ENCODE results near the gene CDC23.
"Not testable (repeated sequence)": the region's sequence is repeated elsewhere in the genome, so short reads cannot be mapped to it uniquely, and the experiment has no call there.

Gene CDC23

DNA sequence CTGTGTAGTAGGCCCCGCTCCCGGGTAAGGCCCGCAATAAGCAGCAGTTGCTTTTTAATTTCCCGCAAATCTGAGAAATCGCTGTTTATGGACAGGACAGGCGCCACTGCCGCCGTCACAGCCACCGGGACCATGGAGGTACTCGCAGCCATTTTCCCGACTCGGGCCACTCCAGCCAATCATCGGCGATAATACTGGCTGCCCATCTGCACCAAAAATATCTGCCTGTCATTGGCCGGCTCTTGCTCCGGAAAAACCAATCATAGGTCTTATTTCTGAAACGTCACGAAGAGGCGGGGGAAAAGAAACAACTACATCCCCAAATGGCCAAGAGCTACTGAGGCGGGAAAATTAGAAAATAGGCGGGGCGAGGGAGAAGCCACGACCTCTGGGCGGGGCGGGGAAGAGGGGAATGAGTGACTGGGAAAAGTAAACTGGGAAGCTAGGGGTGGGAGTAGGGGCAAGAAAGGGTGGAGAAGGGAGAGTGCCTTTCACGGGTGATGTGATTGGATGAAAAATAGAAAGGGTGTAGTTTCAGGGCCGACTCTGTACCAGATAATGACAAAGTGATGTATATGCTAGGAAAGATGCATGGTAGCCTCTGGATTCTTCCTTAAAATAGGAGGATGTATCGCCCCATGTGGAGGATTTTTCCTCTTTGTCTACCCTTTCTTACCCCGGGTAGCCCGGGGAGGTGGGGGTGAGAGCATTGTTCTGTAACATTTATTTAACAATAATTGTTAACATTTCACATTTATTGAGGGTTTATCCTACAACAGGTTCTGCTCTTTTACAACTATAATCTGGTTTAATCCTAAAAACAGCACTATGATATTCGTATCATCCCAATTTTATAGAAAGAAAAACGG lies at the start of gene CDC23:
CDC23 (minus strand) TSS at position 163 of the 869 bp plus-strand sequence; CDS start at position 152, 11 bp downstream.
- DNase-seq = peak; percentile 42

GRCh38 chr5:138258704-138259292 lies 45.7 kb upstream of the CDC23 start:
- no peak for DNase-seq

DNA sequence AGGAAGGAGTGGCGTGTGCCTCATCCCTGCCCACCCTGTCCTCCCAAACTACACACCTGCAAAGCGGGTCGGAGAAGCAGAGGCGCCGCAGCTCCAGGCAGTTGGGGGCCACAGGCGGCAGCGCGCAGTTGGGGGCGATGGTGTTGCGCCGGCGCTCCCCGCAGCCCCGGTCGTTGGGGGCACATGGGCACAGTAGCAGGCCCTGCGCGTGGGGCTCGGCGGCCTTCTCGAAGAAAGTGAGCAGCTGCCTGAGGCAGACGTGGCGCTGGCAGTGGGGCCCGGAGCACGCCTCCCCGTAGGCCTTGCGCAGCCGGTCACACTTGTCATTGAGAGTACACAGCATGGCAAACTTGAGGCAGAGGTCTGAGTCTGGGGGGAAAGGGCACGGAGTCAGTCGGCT lies 44.5 kb upstream of the CDC23 start:
- no peak for DNase-seq

- DNase-seq = no peak
These were observed 39.8 kb upstream of the CDC23 start for GRCh38 chr5:138252944-138253343.

DNA sequence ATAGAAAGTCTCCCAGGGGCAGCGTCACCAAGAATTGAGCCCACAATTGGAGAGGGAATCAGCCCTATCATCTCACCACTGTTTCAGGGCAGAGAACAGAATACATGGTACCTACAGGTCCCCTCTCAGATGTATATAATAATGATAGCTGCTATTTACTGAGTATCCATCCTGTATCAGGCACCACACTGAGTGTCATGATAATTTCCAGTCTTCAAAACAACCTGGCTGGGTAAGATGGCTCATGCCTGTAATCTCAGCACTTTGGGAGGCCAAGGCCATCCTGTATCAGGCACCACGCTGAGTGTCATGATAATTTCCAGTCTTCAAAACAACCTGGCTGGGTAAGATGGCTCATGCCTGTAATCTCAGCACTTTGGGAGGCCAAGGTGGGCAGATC lies 34.7 kb upstream of the CDC23 start:
- DNase-seq = not testable (repeated sequence)

- no peak for DNase-seq
These were observed 33.7 kb upstream of the CDC23 start for GRCh38 chr5:138246822-138247221.

GRCh38 chr5:138246334-138246733 lies 33.2 kb upstream of the CDC23 start:
- no peak for DNase-seq

GRCh38 chr5:138245717-138246116 lies 32.6 kb upstream of the CDC23 start:
- DNase-seq = no peak

GRCh38 chr5:138243794-138244193 lies 30.7 kb upstream of the CDC23 start:
- DNase-seq = no peak

DNA sequence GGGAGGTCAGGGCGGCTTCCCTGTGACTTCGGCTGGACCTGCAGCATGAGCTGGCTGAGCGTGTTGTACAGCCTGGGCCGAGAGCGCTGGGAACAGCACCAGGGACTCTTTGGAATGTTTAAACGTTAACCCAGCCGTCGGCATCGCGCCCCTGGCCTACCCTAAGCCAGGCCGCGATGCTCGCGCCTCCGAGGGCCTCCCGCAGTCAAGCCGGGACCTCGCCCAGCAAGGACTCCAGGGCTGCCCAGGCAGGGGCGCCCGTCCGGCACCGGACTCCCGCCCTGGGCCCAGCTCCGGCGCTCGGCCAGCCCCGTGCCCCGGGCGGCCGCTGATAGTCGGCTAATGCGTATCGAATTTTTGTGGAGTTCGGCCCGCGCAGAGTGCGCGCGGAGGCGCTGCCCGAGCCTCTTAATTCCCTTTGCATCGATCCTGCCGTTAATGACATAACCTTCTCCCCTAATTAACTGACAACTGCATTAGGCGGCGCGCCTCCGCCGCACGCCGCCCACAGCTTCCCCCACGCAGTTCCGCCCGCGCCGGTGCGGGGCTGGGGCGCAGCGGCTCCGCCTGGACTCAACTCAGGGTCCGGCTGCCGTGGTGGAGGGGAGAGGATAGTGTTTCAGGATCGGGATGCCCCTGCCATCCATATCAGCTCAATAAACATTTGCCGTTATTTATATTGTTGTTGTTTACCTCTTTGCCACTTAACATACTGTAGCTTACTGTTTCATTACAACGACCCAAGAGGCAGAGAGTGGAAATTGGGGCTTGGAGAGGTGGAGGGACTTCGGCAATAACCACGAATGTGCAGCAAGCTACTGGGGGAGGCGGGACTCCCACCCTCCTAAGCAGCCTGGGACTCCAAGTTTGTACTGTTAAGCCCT lies 28.8 kb upstream of the CDC23 start:
- no peak for DNase-seq

DNA sequence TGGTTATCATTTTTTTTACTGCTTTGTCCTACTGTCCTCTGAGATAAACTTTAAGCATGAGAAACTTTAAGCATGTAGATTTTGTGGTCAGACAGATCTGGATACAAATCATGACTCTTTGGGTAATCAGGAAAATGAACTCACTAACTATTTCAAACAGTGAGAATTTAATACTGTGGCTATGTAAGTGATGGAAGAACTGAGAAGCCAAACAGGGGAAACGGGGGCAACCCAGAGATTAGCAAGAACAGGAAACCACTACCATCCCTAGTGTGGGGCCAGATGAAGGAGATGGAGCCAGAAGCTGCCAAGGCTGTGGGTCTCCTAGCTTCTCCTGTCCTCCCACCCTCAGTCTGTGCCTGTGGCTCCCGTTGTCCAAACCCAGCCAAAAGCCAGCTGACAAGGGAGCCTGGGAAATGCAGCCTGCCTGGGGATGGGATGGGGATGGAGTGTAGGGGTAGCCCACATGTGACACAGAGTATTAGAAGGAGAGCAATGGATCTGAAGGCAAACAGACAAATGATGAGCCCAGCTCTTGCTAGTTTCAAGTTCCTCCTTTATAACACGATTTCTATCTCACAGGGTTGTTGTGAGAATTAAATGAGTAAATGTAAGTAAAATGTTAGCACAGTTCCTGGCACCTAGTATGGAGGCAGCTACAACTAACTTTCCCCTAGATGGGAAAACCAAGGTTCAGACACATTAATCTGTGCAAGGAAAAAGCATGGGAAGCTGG lies 27.7 kb upstream of the CDC23 start:
- DNase-seq = no peak

- DNase-seq = no peak
These were observed 24.9 kb upstream of the CDC23 start for GRCh38 chr5:138238034-138238433.

- no peak for DNase-seq
These were observed 21.5 kb upstream of the CDC23 start for GRCh38 chr5:138234651-138235050.

DNA sequence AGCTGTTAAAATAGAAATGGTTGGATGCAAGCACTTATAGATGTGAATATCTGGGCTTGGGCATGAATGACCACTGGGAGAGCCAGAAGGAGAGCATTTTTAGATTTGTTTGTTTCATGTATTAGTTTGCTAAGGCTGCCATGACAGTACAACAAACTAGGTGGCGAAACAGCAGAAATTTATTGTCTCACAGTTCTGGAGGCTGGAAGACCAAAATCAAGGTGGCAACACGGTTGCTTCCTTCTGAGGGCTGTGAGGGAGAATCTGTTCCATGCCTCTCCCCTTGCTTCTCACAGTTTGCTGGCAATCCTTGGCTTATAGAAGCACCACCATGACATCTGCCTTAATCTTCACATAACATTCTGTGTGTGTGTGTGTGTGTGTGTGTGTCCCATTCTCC lies 20.2 kb upstream of the CDC23 start:
- DNase-seq = no peak

DNA sequence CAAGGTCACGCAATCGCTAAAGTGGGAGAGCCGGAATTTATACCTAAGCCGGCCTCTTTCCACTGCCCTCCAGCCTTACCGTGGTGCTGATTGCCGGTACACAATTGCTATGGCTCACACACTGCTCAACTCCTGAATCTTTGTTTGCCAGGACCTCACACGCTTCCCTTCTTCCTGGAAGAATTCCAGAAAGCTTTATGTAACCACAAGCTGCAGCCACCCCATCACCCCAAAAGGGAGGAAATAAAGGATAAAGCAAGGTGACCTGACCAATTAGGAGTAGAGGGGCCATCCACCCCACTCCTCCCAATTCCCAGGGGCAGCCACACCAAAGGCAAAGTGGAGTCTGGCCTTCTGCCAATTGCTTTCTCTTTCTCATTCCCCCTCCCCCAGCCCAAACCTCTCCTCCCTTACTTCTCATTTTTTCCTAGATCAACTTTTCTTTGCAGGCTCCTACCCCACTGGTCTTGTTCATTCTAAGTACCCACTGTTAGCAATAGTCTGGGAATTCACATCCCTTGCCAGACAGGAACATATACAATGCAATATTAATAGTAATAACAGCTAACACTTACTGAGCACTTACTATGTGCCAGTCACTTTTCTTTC lies 18.0 kb upstream of the CDC23 start:
- DNase-seq = no peak

GRCh38 chr5:138230261-138230660 lies 17.1 kb upstream of the CDC23 start:
- DNase-seq = no peak

GRCh38 chr5:138229387-138229786 lies 16.3 kb upstream of the CDC23 start:
- no peak for DNase-seq

- DNase-seq = no peak
These were observed 13.8 kb upstream of the CDC23 start for GRCh38 chr5:138226910-138227309.

DNA sequence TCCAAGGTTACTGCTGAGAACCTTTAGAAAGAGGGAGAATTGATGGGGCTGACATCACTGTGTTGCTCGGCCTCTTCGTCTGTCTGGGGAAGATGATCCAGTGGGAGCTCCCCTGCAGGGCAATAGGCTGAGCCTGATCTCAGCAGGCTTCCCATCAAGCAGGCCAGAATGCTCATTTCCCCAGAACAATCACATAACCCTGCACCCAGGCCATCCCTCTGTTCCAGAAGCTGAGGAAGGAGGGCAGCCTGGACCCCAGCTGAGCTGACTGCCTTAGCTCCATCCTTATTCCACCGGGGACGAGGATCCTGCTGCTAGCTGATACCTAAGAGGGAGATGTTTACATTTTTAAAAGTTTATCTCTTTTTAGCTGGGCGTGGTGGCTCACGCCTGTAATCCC lies 11.6 kb upstream of the CDC23 start:
- no peak for DNase-seq

GRCh38 chr5:138223532-138223931 lies 10.4 kb upstream of the CDC23 start:
- no peak for DNase-seq

DNA sequence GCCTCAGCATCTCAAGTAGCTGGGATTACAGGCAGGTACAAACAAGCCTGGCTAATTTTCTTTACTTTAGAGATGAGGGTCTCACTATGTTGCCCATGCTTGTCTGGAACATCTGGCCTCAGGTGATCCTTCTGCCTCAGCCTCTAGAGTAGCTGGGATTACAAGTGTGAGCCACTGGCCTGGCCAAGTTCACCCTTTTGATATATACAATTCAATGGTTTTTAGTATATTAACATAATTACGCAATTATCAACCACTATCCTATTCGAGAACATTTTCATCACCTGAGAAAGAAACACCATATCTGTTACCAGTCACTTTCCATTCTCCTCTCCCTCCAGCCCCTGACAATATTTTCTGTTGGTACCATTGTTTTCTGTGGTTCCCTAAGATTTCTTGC lies 3.7 kb upstream of the CDC23 start:
- DNase-seq = no peak

DNA sequence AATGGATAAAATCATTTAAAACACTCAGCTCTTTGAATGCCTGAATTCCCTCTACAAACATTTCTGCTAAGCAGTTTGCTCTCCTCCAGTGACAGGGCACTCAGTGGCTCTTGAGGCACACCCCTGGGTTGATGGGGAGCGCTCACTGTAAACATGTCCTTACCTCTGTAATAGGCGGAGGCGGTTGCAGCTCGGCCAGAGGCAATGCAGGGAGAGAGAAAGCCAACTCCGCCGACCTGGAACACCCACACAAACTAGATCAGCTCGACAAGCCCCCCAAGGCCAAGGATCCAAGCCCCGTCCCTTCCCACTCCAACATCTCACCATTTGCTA lies 329 bp downstream of the CDC23 start:
- DNase-seq = no peak

DNA sequence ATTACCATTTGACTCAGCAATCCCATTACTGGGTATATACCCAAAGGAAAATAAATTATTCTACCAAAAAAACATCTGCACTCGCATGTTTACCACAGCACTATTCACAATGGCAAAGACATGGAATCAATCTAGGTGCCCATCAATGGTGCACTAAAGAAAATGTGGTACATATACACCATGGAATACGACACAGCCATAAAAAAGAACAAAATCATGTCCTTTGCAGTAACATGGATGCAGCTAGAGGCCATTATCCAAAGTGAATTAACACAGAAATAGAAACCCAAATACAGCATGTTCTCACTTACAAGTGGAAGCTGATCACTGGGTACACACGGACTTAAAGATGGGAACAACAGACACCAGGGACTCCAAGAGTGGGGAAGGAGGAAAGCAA lies 2.1 kb downstream of the CDC23 start:
- DNase-seq = no peak

All from KG1 (cell line).